Loucy (cell line): ENCODE measurements around the gene FBXO36.

Source experiments
- EZH2phosphoT487 ChIP-seq: fragments of 200-600 bp; IDR thresholded peaks from 2 replicates; pipeline ENCODE4 v1.6.1; 2018; ENCODE audit warnings: antibody characterized with exemption, mild to moderate bottlenecking, moderate library complexity, borderline replicate concordance
- TF ChIP-seq, protein P1 (sequence below): fragments of 200-600 bp; sonication (generic); conservative IDR thresholded peaks from 2 replicates; pipeline ENCODE4 v1.5.1; 2014; ENCODE audit warnings: mild to moderate bottlenecking, antibody characterized with exemption, low read length

- TF ChIP-seq, protein P1, sequence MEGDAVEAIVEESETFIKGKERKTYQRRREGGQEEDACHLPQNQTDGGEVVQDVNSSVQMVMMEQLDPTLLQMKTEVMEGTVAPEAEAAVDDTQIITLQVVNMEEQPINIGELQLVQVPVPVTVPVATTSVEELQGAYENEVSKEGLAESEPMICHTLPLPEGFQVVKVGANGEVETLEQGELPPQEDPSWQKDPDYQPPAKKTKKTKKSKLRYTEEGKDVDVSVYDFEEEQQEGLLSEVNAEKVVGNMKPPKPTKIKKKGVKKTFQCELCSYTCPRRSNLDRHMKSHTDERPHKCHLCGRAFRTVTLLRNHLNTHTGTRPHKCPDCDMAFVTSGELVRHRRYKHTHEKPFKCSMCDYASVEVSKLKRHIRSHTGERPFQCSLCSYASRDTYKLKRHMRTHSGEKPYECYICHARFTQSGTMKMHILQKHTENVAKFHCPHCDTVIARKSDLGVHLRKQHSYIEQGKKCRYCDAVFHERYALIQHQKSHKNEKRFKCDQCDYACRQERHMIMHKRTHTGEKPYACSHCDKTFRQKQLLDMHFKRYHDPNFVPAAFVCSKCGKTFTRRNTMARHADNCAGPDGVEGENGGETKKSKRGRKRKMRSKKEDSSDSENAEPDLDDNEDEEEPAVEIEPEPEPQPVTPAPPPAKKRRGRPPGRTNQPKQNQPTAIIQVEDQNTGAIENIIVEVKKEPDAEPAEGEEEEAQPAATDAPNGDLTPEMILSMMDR: no peak
- no peak for TF ChIP-seq EZH2phosphoT487
Observed at GRCh38 chr2:230060672-230061293, 138.5 kb downstream of the FBXO36 start.
